Activated T-cell treated with anti-CD3 and anti-CD28 coated beads, Interleukin-2, amount 50 U/mL, for 24 hours (primary cell): ENCODE results near the gene SLC5A6.
"Not testable (repeated sequence)": the region's sequence is repeated elsewhere in the genome, so short reads cannot be mapped to it uniquely, and the experiment has no call there.

Experiments
- DNase-seq: peaks from one replicate; pipeline ENCODE4 v3.0.0-alpha.2; 2020
- H3K27ac Mint-ChIP-seq: 2 replicates; pipeline ENCODE4 v1.8.0; 2020; ENCODE audit warnings: mild to moderate bottlenecking, mixed read lengths
- H3K27me3 Mint-ChIP-seq: 2 replicates; pipeline ENCODE4 v1.8.0; 2020; ENCODE audit warnings: mixed read lengths
- H3K36me3 Mint-ChIP-seq: 2 replicates; pipeline ENCODE4 v1.8.0; 2020; ENCODE audit warnings: low read depth, mixed read lengths
- H3K4me1 Mint-ChIP-seq: 2 replicates; pipeline ENCODE4 v1.8.0; 2020; ENCODE audit warnings: low read depth, mixed read lengths
- H3K4me3 Mint-ChIP-seq: 2 replicates; pipeline ENCODE4 v1.8.0; 2020; ENCODE audit warnings: mild to moderate bottlenecking, moderate library complexity, mixed read lengths
- H3K9me3 Mint-ChIP-seq: 2 replicates; pipeline ENCODE4 v1.8.0; 2020; ENCODE audit warnings: mixed read lengths

Gene SLC5A6

DNA sequence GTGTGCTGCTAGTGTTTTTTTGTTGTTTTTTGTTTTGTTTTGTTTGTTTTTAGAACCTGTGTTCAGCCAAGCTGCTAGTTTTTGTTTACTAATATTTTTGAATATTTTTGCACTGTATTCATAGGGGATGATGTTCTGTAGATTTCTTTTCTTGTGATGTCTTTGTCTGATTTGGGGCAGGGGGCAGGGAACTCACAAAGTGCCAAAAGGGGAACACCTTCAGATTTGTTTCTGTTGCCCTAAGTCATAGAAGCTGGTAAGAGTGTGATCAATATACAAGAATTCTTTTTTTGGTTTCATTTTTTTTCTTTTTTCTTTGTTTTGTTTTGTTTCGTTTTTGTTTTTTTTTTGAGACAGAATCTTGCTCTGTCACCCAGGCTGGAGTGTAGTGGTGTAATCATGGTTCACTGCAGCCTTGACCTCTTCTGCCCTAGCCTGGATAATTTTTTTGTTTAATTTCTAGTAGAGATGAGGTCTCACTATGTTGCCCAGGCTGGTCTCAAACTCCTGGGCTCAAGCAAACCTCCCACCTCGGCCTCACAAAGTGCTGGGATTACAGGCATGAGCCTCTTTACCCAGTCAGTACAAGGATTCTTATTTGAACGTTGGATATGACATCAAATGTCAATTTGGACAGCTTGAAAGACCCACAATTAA, 32.6 kb downstream of the SLC5A6 start:
- no peak for DNase-seq
- Mint-ChIP-seq H3K27me3 (peaks cover 46% of the 10 kb centered on the region), H3K4me3 (no peak overlapping the region)

GRCh38 chr2:27178469-27178868, 33.6 kb downstream of the SLC5A6 start:
- no peaks in the 10 kb centered on the region for H3K9me3 Mint-ChIP-seq
- peaks cover 44% of the 10 kb centered on the region for H3K27me3 Mint-ChIP-seq
- no peak overlapping the region for H3K4me3 Mint-ChIP-seq
- DNase-seq = no peak
- no peaks in the 10 kb centered on the region for H3K4me1 Mint-ChIP-seq
- H3K27ac Mint-ChIP-seq = no peak overlapping the region
- H3K36me3 Mint-ChIP-seq = no peaks in the 10 kb centered on the region

More for the DNA sequence above, 32.6 kb downstream of the SLC5A6 start:
- Mint-ChIP-seq H3K36me3 (no peaks in the 10 kb centered on the region), H3K27ac (no peak overlapping the region), H3K9me3 (no peaks in the 10 kb centered on the region), H3K4me1 (no peaks in the 10 kb centered on the region)

GRCh38 chr2:27177441-27178351, 34.4 kb downstream of the SLC5A6 start:
- H3K27me3 Mint-ChIP-seq = peaks cover 43% of the 10 kb centered on the region
- H3K36me3 Mint-ChIP-seq = no peaks in the 10 kb centered on the region
- H3K9me3 Mint-ChIP-seq = no peaks in the 10 kb centered on the region
- no peak for DNase-seq
- no peak overlapping the region for H3K27ac Mint-ChIP-seq
- no peaks in the 10 kb centered on the region for H3K4me1 Mint-ChIP-seq
- H3K4me3 Mint-ChIP-seq = no peak overlapping the region

- not testable (repeated sequence) for H3K36me3 Mint-ChIP-seq, H3K27ac Mint-ChIP-seq, H3K9me3 Mint-ChIP-seq, H3K4me1 Mint-ChIP-seq, DNase-seq, H3K4me3 Mint-ChIP-seq
- H3K27me3 Mint-ChIP-seq = peaks cover 31% of the 10 kb centered on the region
Measured at GRCh38 chr2:27175781-27176180, 36.3 kb downstream of the SLC5A6 start.

DNA sequence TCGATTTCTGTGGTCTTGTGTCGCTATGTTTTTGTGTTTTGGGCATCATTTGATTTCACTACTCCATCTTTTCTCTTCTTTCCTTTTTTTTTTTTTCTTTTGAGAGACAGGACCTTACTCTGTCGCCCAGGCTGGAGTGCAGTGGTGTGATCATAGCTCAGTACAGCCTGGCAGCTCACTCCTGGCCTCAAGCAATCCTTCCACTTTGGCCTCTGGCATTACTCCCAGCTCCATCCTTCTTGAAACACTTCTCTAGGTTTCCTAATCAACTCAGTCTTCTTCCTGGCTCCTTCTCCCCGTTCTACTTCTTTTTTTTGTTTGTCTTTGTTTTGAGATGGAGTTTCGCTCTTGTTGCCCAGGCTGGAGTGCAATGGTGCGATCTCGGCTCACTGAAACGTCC, 36.7 kb downstream of the SLC5A6 start:
- Mint-ChIP-seq H3K27ac (no peak overlapping the region), H3K36me3 (no peaks in the 10 kb centered on the region), H3K4me1 (no peaks in the 10 kb centered on the region), H3K27me3 (peaks cover 31% of the 10 kb centered on the region), H3K4me3 (no peak overlapping the region), H3K9me3 (no peaks in the 10 kb centered on the region)
- DNase-seq = no peak

DNA sequence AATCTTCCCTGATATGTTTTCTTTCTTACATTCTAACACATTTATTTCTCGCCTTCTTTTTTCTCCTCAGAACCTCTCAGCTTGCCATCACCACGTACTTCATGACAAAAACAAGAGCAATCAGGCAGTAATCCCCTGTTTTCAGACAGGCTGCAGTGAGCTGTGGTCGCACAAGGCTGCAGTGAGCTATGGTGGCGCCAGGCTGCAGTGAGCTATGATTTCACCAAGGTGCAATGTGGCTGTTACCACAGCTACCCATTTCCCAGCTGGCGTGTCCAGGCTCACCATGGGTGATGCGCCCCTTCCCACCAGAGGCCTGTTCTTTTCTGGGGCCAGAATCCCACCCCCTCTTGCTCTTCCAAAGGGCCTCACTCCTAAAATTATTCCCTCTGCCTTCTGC, 37.4 kb downstream of the SLC5A6 start:
- no peak for DNase-seq
- peaks cover 30% of the 10 kb centered on the region for H3K27me3 Mint-ChIP-seq
- no peaks in the 10 kb centered on the region for H3K9me3 Mint-ChIP-seq
- H3K27ac Mint-ChIP-seq = no peak overlapping the region
- no peaks in the 10 kb centered on the region for H3K4me1 Mint-ChIP-seq
- H3K4me3 Mint-ChIP-seq = no peak overlapping the region
- no peaks in the 10 kb centered on the region for H3K36me3 Mint-ChIP-seq

DNA sequence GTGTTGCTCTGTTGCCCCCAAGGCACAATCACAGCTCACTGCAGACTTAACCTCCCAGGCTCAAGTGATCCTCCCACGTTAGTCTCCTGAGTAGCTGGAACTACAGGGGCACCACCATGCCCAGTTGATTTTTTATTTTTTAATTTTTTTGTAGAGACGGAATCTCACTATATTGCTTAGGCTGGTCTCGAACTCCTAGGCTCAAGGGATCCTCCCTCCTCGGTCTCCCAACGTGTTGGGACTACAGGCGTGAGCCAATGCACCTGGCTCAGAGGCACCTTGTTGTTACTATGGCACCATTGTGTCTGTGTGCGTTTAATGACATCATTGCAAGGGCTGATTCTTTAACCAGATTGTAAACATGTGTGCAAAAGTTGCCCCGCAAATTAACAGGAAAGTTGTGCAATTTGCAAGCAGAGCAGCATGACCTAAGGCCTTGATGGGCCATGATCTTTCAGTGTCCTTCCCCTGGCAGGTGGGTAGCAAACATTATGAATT, 40.7 kb downstream of the SLC5A6 start:
- no peaks in the 10 kb centered on the region for H3K36me3 Mint-ChIP-seq
- no peaks in the 10 kb centered on the region for H3K4me1 Mint-ChIP-seq
- H3K9me3 Mint-ChIP-seq = no peaks in the 10 kb centered on the region
- peaks cover 11% of the 10 kb centered on the region for H3K27me3 Mint-ChIP-seq
- DNase-seq = no peak
- H3K4me3 Mint-ChIP-seq = no peak overlapping the region
- no peak overlapping the region for H3K27ac Mint-ChIP-seq

DNA sequence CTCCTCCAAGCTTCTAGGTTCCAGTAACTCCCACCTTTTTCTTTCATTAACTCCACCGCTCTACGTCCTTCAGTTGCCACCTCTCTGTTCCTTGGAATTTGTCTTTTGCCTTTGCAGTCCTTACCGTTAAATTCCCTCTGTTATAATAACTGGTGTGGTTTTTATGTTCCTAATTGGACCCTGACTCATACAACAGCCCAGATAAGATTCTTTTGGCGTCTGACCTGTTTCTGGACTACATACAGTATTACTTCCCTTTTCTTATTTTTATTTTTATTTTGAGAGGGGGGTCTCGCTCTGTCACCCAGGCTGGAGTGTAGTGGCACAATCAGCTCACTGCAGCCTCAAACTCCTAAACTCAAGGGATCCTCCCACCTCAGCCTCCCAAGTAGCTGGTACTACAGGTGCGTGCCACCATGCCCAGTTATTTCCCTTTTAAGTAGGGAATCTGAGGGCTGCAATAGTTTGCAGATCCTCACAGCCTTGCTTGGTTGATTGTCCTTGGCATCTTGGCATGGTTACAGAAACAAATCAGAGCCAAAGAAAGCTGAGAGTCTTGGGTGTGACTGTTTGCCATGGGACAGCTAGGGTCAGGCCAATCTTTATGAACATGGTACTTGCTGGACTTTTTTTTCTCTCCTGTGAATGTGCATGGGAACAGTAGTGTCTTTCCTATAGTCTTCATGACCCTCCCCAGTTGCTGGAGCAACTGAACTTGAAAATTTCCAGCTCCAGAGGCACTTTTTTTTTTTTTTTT, 41.3 kb downstream of the SLC5A6 start:
- Mint-ChIP-seq H3K27ac (no peak overlapping the region), H3K4me3 (no peak overlapping the region)

DNA sequence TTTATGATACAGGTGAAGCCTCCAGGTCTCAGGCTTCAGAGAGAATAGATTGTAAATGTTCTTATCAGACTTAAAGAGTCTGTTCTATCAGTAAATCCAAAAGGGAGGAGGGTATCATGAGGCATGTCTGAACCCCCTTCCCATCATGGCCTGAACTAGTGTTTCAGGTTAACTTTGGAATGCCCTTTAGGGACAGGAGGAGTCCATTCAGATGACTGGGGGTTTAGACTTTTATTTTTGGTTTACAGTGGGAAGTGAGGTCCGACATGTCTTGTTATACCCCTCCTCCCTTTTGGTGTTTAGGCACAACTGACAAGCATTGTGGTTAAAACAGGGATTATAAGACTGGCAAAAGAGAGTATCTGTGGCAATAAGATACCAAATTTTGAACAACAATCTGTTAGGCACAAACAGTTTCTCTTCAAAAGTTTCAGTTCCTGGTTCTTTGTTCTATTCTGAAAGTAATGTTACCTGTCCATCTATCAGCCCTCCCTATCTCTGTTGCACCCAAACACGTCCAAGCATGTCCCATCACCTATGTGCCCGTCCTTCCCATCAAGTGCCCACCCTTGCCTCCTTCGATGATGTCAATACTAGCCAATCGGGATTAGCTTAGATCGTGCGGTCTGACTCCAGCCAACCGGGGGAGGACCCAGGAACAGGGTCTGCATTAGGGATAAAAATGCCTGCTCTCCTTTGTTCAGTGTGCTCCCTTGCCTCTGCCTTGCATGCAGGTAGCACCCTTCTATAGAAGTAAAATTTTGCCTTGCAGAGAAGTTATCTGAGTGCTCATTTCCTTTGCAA, 46.9 kb downstream of the SLC5A6 start:
- Mint-ChIP-seq H3K4me3 (no peak overlapping the region), H3K27me3 (peaks cover 3% of the 10 kb centered on the region), H3K4me1 (no peaks in the 10 kb centered on the region), H3K27ac (no peak overlapping the region), H3K36me3 (no peaks in the 10 kb centered on the region), H3K9me3 (no peaks in the 10 kb centered on the region)
- DNase-seq = no peak

More for the DNA sequence above, 41.3 kb downstream of the SLC5A6 start:
- Mint-ChIP-seq H3K9me3 (no peaks in the 10 kb centered on the region), H3K4me1 (no peaks in the 10 kb centered on the region), H3K36me3 (no peaks in the 10 kb centered on the region), H3K27me3 (peaks cover 10% of the 10 kb centered on the region)
- no peak for DNase-seq

- Mint-ChIP-seq H3K9me3 (no peaks in the 10 kb centered on the region), H3K36me3 (no peaks in the 10 kb centered on the region), H3K4me3 (no peak overlapping the region), H3K27me3 (peaks cover 3% of the 10 kb centered on the region), H3K4me1 (no peaks in the 10 kb centered on the region), H3K27ac (no peak overlapping the region)
- no peak for DNase-seq
Measured at GRCh38 chr2:27162151-27163121, 49.6 kb downstream of the SLC5A6 start.

DNA sequence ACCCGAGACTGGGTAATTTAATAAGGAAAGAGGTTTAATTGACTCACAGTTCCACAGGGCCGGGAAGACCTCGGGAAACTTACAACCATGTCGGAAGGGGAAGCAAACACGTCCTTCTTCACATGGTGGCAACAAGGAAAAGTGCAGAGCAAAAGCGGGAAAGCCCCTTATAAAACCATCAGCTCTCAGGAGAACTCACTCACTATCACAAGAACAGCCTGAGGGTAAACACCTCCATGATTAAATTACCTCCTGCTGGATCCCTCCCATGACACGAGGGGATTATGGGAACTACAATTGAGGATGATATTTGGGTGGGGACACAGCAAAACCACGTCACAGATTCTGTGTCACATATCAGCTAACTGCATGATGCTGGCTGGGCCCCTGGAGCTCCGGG, 51.9 kb downstream of the SLC5A6 start:
- Mint-ChIP-seq H3K27ac (no peak overlapping the region), H3K4me3 (no peak overlapping the region), H3K9me3 (no peaks in the 10 kb centered on the region), H3K27me3 (peaks cover 3% of the 10 kb centered on the region), H3K4me1 (no peaks in the 10 kb centered on the region), H3K36me3 (no peaks in the 10 kb centered on the region)
- DNase-seq = no peak

GRCh38 chr2:27159271-27159670, 52.8 kb downstream of the SLC5A6 start:
- H3K4me1 Mint-ChIP-seq = no peaks in the 10 kb centered on the region
- H3K36me3 Mint-ChIP-seq = no peaks in the 10 kb centered on the region
- no peak overlapping the region for H3K27ac Mint-ChIP-seq
- no peaks in the 10 kb centered on the region for H3K9me3 Mint-ChIP-seq
- no peak overlapping the region for H3K4me3 Mint-ChIP-seq
- DNase-seq = no peak
- H3K27me3 Mint-ChIP-seq = peaks cover 3% of the 10 kb centered on the region

- no peak for DNase-seq
- H3K27me3 Mint-ChIP-seq = peaks cover 3% of the 10 kb centered on the region
- H3K4me3 Mint-ChIP-seq = no peak overlapping the region
- no peak overlapping the region for H3K27ac Mint-ChIP-seq
- no peaks in the 10 kb centered on the region for H3K4me1 Mint-ChIP-seq
- H3K36me3 Mint-ChIP-seq = no peaks in the 10 kb centered on the region
- H3K9me3 Mint-ChIP-seq = no peaks in the 10 kb centered on the region
Measured at GRCh38 chr2:27158468-27158867, 53.6 kb downstream of the SLC5A6 start.
